Erythroblast (primary cell): Measurements from ENCODE around the gene MORC3.

Source experiments
- GATA1 ChIP-seq: IDR thresholded peaks from 2 replicates; pipeline ENCODE4 v1.6.1; 2011; ENCODE audit warnings: low read depth, mild to moderate bottlenecking, control low read depth, low read length, moderate library complexity
- POLR2A ChIP-seq: IDR thresholded peaks from 2 replicates; pipeline ENCODE4 v1.6.1; 2011; ENCODE audit warnings: mild to moderate bottlenecking, low read length

- TF ChIP-seq POLR2A, result no peak
- TF ChIP-seq GATA1, result no peak
Observed at GRCh38 chr21:36337099-36337509, 17.1 kb downstream of the MORC3 start.
